Stimulated activated CD4-positive, alpha-beta T cell treated with anti-CD3 and anti-CD28 coated beads, Interleukin-4, amount 100 ng/mL, for 48 hours (primary cell): ENCODE data around the gene ALKBH5.
"Not testable (repeated sequence)": the region's sequence is repeated elsewhere in the genome, so short reads cannot be mapped to it uniquely, and the experiment has no call there.

Source experiments
- DNase-seq, 2 donors: peaks; one replicate each; pipeline ENCODE4 v3.0.0-alpha.2; 2020; ENCODE audit warnings: low read depth in 2 of 2

The ALKBH5 gene

DNA sequence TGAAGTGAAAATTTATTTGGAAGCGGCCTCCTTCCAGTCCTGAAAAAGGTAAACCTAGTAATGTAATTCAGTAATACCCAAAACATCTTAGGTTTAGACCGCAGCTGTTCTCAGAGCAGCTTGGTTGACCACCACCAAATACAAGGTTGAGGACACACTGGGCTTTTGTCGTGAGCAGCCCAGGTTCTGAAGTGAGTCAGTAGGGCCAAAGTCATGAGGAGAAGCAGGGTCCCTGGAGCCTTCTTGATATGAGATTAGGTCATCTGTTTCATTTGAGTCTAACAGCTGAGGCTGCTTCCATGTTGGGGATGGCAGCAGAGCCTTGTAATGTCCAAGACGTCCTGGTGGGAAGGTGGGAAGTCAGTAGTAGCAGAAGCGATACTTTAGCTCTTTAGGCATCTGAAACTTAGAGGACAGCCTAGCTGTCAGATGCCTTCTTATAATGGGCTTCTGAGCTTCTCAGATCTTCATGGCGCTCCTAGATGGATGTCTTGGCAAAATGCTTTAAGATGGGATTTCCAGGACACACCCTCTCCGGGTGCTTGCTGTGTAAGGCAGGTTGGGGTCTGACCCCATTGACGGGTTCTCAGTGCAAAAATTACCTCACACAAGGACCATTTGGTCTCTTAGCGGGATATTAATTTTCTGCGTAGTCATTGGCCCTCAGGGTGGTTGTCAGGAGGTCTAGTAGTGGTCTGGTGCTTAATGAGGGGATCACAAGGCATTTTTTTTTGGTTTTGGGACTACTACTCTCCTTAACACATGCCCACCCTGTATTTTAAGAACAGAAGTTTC is 2.4 kb downstream of the ALKBH5 start:
- no peak for DNase-seq

DNA sequence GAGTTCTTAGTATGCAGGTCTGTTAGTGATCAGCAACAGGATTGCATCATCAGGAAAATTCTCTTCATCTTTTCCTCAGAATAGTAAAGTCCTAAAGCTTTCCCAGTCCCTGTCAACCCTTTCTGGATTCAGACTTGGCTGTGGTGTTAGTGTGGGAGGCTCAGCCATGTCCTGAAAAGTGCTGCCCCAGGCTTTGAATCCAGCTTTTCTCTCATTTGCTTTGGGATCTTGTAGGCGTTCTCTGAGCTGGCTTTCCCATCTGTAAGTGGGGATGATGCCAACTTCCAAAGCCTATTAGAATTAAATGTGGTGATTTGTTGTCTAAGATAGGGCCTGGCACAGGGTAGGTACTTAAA is 3.0 kb downstream of the ALKBH5 start:
- DNase-seq: no peak

DNA sequence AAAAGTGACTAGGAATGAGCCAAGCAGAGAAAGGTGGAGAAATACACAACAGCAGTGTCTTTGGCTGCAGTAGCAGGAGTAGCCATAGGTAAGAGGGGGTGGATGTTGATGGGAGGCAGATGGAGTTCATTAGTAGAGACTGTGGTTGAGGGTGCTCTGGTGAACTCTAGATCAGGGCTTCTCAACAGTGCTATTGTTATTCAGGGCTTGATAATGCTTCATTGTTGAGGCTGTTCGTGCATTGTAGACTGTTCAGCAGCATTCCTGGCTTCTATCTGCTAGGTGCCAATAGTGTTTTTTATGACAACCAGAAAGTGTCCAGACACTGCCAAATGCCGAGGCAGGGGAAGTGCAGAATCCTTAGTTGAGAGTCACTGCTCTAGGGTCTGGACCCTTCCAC is 3.6 kb downstream of the ALKBH5 start:
- no peak for DNase-seq

DNA sequence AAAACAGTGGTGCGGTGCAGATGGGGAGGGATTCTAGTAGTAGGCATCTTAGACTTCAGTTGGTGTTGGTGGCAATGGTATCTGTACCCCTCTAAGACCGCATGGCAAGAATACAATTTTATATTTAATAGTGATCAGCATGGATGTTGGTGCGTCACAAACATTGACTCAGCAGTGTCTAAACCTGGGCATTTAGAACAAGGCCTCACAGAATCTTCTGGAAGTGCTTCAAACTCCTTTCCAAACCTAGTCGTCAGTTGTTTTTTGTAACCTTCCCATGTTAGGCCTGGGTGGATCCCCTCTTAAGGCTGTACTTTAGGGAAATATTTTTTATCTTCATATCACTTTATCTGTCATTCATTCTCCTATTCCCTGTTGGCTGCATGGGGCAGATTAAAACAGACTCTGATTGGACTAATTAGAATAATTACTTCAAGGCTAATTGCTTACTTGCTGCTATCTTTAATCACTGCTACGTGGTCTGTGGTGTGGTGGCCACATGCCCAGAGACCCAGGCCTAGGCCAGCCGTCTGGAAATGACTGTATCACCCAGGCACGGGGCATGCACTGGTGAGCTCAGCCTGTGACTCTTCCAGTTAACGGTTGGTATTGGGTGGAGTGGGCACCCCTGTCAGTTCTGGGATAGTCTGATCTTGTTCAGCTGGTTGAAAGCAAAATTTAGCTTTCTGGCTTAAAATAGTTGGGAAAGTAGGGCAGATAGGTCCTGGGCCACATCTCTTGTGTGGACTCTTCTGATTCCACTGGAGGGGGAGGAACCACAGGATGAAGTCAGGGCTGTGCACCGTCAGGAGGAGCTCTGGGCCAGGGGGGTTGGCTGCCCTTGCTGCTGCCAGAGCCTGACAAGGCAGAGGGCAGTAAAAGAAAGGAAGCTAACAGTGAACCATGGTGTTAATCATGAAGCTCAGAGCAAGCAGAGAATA is 4.5 kb downstream of the ALKBH5 start:
- no peak for DNase-seq

DNA sequence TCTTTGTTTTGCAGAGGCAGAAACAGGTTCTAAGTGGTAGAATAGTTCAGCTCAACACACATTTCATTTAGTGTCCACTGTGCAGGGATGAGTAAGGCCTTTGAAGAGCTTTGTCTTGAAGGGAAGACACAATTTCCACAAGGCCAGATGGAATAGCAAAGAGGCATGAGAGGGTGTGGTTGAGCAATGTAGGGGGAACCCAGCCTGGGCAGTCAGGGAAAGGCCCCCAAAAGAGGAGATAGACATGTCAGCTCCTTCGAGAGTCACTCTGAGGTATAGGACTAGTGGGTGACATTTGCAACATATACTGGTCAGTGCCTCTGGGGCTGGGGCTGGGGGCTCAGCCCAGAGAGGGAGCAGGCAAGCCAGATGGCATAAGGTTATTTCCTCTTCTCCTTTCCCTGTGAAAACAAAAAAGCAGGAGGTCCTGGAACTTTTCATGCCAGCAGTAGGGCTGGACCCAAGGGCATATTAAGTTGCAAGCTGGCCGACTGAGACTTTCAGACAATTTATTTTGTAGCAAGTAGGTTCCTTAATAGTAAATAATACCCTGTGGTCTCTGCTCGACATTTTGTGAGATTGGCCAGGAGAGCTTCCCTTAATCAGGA is 7.1 kb downstream of the ALKBH5 start:
- no peak for DNase-seq

DNA sequence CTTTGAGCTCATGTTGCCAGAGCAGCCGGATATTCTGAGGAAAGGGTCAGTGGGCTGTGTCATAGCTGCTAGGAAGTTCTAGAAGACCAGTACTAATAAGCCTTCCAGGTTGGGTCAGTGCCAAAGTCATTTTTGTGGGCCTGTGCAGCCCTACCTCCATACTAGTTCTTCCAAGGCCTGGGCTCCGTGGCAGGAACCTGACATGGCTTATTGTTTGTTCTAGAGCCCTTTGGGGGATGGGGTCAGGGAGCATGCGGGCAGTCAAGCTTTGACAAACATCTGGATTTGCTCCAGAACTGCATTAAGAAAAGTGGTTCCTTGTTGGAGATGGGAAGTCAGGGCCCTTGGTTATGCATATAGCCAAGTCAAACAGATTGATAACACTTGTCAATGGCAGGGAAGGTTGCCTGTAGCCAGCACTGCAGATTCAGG is 7.6 kb downstream of the ALKBH5 start:
- DNase-seq: no peak

DNA sequence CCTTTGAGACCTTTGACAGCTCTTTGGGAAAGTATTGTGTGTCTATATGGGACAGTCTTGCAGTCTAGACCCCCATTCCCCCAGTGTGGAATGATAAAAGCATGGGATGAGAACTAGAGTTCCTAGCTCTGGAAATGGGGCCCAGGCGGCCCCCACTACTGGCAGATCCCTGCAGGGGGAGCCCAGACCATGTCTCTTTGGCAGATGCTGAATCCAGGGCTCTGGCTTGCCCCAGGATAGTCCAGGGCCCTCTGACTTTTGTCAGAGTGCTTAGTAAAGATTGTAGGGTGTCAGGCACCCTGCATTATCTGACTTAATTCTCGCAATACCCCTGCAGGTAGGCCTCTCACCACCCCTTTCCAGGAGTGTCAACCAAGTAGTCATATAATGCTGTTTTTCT is 8.3 kb downstream of the ALKBH5 start:
- DNase-seq: no peak

DNA sequence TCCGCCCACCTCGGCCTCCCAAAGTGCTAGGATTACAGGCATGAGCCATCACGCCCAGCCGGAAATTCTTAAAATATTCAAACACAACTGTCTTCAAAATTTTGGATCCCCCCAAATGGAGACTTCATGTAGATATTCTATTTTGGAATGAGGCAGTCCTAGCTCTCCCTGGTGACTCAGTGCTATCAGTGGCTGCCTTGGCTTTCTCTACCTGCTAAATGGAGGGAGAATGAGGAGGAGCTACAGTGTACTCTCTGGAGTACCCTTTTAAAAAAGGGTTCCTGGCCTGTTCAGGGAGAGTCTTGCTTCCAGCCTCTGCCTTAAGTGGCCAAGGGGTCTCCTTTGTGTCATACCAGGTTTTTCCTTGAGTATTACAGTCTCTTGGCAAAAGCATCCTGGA is 10.8 kb downstream of the ALKBH5 start:
- DNase-seq: no peak

DNA sequence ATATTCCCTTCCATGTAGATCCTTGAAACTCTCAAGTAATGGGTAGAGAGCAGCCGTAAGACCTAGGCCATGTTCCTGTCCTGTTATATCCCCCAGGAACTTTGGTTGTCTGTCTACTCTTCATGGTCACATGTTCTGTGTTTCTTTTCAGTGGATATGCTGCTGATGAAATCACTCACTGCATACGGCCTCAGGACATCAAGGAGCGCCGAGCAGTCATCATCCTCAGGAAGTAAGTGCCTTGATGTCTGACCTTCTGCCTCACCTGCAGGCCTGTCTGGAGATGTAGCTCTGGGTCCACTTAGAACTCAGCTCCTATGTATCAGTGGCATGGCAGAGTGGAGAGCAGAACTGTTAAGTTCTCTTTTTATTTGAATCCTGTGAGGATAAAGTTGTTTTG is 11.2 kb downstream of the ALKBH5 start:
- no peak for DNase-seq

DNA sequence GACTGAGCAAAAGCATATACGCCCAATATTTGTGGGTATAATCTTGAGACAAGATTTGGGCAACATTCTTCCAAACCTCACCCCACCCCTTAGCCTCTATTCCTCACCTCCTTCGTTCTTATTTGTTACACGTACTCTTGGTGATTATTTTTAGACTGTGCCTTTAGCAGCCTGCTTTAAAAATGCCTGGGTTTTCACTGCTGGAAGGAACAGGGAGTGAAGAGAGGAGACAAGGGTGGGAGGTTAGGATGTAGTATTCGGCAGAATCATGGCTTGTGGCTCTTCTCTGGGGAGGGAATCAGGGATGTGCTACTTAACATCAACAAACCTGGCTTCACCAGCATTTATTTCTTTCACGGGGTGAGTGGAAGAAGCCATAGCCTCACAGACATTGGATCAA is 11.6 kb downstream of the ALKBH5 start:
- DNase-seq: no peak

DNA sequence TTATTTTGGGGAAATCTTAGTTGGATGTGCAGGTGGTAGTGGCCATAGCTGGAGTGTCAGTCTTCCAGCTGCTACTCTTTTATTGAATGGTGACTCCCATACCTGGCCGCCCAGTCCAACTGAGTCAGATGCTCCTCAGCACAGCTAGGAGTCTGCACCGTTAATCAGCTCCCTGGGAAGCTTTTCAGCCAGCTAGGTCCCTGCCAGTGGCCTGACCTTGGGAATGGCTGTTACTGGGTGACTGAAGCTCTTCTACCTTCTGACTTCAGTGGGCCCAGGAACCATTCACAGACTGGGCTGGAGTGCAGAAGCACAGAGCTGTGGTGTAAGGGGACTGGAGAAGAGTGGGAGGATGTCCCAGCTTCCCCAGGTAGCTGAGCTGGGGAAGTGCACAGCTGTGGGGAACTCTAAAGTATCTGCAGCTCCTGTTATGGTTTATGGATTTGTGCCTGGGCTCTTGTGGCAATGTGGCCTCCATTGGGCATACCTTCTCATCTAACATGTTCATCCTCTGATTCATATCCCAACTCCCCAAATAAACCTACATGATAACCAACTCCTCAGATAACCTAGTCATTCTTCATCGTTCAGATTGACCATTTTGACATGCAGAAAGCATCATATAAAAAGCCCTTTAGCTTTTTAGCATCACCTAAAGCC is 14.0 kb downstream of the ALKBH5 start:
- no peak for DNase-seq

DNA sequence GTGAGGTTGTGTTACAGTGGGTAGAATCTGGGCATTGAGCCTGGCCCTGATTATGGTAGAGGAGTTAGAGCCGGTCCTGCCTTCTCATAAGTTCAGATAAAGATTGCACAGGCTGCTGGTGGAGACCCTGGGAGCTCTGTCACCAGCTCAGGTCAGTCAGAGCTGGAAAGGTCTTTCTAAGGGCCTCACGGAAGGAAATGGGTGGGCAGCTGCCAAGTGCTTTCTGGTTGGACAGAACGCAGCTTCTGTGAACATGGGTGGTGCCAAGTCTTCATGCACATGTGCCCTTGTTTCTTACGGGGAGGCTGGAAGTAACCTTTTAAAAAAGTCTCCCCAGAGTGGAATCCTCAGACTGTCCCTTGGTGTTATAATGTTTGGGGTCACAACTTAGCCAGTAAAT is 14.9 kb downstream of the ALKBH5 start:
- DNase-seq: no peak

DNA sequence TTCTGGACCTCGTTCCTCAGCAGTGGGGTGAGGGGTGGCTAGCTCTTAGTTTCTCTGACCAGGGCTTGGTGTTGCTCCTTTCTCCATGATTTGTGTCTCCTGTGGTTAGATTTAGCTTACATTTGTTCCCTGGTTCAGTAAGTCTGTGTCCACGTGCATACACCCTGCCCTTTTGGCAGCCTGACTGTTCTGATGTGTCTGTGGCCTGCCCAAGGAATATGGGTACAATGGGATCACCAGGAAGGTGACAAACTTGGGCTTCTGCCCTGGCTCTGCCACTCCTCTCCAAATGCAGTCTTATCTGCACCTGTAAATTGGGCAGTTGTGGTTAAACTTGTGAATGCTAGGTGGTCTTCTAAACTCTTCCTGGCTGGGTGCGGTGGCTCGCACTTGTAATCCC is 17.5 kb downstream of the ALKBH5 start:
- DNase-seq: no peak

DNA sequence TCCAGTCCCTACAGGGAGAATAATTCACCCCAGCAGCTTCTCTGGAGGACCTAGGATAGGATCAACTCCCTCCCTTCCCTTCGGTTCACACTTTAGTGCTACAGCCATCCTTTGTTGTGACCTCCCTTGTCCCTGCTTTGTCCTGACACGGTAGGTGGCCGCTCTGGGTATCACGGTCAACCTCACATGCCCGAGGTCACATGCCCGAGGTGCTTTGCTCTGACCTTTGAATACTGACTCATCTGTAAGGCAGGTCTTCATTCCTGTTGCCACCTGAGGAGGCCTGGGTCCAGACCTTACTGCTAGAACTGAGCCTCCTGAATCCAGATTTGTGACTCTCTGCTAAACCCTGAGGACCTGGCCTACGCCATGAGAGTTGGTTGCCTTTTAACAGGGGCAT is 19.7 kb downstream of the ALKBH5 start:
- DNase-seq: no peak

DNA sequence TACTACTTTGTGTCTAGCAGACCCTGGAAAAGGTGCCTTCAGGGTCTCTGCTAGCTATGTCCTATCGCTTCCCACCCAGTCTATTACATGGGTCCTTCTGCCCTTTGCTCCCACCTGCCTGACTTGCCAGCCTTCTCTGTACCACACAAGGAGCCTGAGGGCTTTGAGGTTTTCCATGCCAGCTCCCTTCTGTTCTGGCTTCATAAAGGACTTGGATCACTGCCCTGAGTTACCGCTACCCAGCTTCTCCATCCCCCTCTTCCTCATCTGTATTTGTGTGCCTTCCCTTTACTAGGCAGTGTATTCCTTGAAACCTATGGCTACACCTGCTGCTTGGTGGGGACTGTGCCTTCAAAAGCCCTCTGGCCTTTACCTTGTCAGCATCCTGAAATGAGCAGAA is 22.2 kb downstream of the ALKBH5 start:
- no peak for DNase-seq

DNA sequence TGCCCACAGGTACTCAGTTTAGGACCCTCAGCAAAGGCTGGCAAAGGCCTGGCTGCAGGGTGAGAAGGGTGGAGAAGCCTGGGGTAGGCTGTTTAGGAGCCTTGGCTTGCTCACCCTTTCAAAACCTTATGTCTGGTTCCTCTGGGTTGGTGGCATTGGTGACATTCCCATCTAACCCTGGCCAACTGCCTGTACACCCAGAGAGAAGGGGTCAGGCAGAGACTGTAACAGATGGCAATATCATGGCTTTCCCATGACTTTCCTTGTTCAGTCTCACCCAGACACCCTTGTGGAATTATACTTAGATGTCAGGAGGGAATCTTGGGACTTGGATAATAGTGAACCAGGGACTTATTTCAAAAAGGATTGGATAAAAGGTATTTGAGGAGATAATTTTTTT is 23.3 kb downstream of the ALKBH5 start:
- no peak for DNase-seq

DNA sequence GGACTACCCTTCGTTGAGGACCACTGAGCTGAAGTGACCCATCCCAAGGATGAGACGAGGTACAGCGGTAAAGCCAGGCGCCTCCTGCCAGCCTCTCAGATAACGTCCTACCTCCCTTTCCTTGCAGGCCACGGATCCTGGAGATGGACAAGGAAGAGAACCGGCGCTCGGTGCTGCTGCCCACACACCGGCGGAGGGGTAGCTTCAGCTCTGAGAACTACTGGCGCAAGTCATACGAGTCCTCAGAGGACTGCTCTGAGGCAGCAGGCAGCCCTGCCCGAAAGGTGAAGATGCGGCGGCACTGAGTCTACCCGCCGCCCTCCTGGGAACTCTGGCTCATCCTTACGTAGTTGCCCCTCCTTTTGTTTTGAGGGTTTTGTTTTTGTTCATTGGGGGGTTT is 24.5 kb downstream of the ALKBH5 start:
- no peak for DNase-seq

DNA sequence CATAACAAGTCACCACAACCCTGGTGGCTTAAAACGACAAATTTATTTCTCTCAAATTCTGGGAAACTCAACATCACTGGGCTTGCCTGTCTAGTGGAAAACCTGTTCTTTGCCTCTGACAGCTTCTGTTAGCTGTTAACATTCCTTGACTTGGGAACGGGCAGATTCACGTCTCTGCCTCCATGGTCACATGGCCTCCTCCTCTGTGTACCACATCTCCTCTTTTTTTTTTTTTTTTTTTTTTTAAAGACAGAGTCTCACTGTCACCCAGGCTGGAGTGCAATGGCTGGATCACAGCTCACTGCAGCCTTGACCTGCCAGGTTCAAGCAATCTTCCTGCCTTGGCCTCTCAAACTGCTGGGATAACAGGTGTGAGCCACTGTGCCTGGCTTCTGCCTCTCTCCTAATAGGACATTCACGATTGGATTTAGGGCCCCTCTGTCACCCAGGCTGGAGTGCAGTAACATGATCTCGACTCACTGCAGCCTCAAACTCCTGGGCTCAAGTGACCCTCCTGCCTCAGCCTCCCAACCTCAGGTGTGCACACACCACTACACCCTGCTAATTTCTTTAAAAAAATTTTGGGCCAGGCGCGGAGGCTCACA is 30.1 kb downstream of the ALKBH5 start:
- no peak for DNase-seq

DNA sequence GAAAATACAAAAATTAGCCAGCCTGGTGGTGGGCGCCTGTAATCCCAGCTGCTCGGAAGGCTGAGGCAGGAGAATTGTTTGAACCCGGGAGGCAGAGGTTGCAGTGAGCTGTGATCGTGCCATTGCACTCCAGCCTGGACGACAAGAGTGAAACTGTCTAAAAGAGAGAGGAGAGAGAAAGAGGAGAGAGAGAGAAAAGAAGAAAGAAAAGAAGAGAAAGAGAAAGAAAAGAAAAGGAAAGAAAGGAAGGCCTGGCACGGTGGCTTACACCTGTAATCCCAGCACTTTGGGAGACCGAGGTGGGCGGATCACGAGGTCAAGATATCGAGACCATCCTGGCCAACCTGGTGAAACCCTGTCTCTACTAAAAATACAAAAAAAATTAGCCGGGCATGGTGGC is 33.3 kb downstream of the ALKBH5 start:
- not testable (repeated sequence) for DNase-seq

DNA sequence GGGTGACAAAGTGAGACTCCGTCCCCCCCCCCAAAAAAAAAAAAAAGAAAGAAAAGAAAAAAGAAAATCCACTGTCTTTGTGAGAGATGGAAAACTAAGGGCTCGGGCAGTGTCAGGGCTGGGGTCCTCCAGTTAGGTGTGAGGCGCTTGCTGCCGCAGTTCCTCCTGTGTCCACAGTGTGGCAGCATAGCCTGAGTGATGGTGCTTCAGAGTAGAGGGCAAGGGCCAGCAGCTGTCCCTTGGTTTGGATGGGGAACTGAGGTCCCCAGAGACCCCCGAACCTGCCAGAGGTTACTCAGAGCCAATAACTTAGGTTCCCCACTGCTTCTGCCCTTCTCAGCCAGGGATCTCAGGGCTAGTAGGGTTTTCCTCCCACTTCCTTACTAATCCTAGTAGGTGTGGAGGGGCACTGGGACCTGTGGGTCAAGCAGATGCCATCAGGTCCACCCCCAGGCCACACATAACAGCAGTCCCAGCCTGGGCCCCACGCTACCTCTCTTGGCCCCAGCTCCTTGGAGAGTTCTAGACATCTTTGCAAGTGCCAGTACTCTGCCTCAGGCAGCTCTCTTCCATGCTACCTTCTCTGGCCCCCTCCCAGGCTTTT is 33.9 kb downstream of the ALKBH5 start:
- DNase-seq: peak; percentile 66 to 74

DNA sequence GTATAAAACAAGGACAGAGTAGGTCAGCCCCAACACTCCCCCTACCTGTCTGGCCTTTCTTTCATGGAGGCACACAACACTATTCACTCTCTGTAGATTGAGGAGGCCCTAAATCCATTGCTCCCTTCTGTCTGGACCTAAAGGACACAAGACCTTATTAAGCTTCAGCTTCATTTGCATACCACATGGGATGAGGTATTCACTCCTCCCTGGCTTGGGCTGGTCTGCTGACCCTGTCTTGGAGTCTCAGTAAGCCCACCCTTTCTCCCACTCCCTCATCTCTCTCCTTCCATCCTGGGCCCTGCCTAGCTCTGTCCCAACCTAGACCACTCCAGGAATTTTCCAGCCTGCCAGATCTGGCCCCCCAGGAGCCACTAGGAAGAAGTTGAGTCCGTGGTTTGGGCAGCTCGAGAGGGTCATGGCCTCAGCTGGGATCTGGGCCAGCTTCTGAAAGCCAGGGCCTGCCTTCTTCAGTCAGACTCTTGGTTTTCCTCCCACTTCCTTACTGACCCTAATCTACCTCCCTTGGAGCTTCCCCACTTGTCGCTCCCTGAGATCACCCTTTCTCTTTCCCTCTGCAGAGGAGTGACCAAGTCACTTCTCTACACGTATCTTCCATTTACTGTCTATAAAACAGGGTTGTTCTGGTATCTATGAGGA is 35.3 kb downstream of the ALKBH5 start:
- DNase-seq: no peak
